GM23338 (cell line): Measurements from ENCODE around the gene MYO7B.

Source experiments
- CREB1 ChIP-seq: fragments of 250-450 bp; sonication (Bioruptor Pico); IDR thresholded peaks from 2 replicates; pipeline ENCODE4 v1.5.0; 2020; ENCODE audit warnings: low read depth, mild to moderate bottlenecking, moderate library complexity
- CTCF ChIP-seq, 2 experiments: fragments of 200-600 bp in 1 of 2; sonication (generic) in 1 of 2; conservative IDR thresholded peaks; 2 replicates each; pipeline versions ENCODE4 v1.5.1 to v1.6.1; 2016 to 2017; ENCODE audit warnings: antibody characterized with exemption in 2 of 2, low read depth in 2 of 2, mild to moderate bottlenecking in 2 of 2, moderate library complexity in 1 of 2
- ETS1 ChIP-seq: IDR thresholded peaks from 2 replicates; pipeline ENCODE4 v1.6.1; 2016; ENCODE audit warnings: antibody characterized with exemption
- EZH2 ChIP-seq: fragments of 200-600 bp; sonication (generic); IDR thresholded peaks from one replicate; pipeline ENCODE4 v1.8.0; 2017; ENCODE audit warnings: antibody characterized with exemption, mild to moderate bottlenecking, low read depth; ENCODE audit not compliant: unreplicated experiment
- EZH2phosphoT487 ChIP-seq: fragments of 200-600 bp; sonication (generic); IDR thresholded peaks from one replicate; pipeline ENCODE4 v1.8.1; 2018; ENCODE audit warnings: antibody characterized with exemption; ENCODE audit not compliant: unreplicated experiment
- JUNB ChIP-seq: IDR thresholded peaks from one replicate; pipeline ENCODE4 v1.6.1; 2016; ENCODE audit warnings: antibody characterized with exemption; ENCODE audit not compliant: unreplicated experiment
- POLR2AphosphoS5 ChIP-seq: IDR thresholded peaks from 2 replicates; pipeline ENCODE4 v1.6.1; 2016; ENCODE audit warnings: antibody characterized with exemption, low read depth
- REST ChIP-seq: IDR thresholded peaks from one replicate; pipeline ENCODE4 v1.6.1; 2018; ENCODE audit warnings: antibody characterized with exemption; ENCODE audit not compliant: unreplicated experiment
- STAT1 ChIP-seq: IDR thresholded peaks from one replicate; pipeline ENCODE4 v1.6.1; 2016; ENCODE audit warnings: antibody characterized with exemption; ENCODE audit not compliant: unreplicated experiment
- ZNF331 ChIP-seq: fragments of 250-450 bp; sonication (Bioruptor Pico); IDR thresholded peaks from 2 replicates; pipeline ENCODE4 v1.5.0; 2020; ENCODE audit warnings: low read depth, mild to moderate bottlenecking, moderate library complexity

- TF ChIP-seq CTCF (conservative IDR thresholded peaks at IDR 0.05; ENCODE audit: low read depth in 2 of 2) = no peak
- no peak for TF ChIP-seq POLR2AphosphoS5
- no peak for TF ChIP-seq JUNB
- TF ChIP-seq CREB1 = no peak
- no peak for TF ChIP-seq EZH2
- no peak for TF ChIP-seq EZH2phosphoT487
- no peak for TF ChIP-seq REST
- TF ChIP-seq ETS1 = no peak
- no peak for TF ChIP-seq STAT1
- TF ChIP-seq ZNF331 (CRISPR knock-in tag) = no peak
Measured at GRCh38 chr2:127589358-127589757, 53.9 kb downstream of the MYO7B start.
